GM23338 (cell line): ENCODE data around the gene FAF1. TPM values are rescaled to one million over a fixed set of nuclear protein-coding genes. Genes with fewer than 3 reads are reported as not detected.

Experiments used
- ATAC-seq: fragments of 200-7000 bp; cut with Tn5 transposase; 3 replicates; pipeline ENCODE4 v1.9.1; 2020
- DNase-seq: peaks from one replicate; pipeline ENCODE4 v3.0.0-alpha.2; 2015; ENCODE audit warnings: low spot score
- H2AFZ ChIP-seq: fragments of 200-600 bp; sonication (generic); 2 replicates; pipeline ENCODE4 v1.8.0; 2016; ENCODE audit warnings: antibody characterized with exemption, mild to moderate bottlenecking, moderate library complexity
- H3F3A ChIP-seq: fragments of 200-600 bp; sonication (generic); replicated peaks from 2 replicates; pipeline ENCODE4 v1.8.0; 2017; ENCODE audit warnings: antibody characterized with exemption, mixed run types, low read depth
- H3K27ac ChIP-seq: fragments of 200-600 bp; sonication (generic); 2 replicates; pipeline ENCODE4 v1.6.1; 2016; ENCODE audit warnings: low read depth
- H3K27me3 ChIP-seq: fragments of 200-600 bp; sonication (generic); 2 replicates; pipeline ENCODE4 v1.8.0; 2016; ENCODE audit warnings: mild to moderate bottlenecking, mixed run types, moderate library complexity; ENCODE audit not compliant: insufficient read depth
- H3K36me3 ChIP-seq: fragments of 200-600 bp; sonication (generic); 2 replicates; pipeline ENCODE4 v1.8.0; 2016; ENCODE audit warnings: mild to moderate bottlenecking; ENCODE audit not compliant: insufficient read depth
- H3K4me1 ChIP-seq: fragments of 200-600 bp; sonication (generic); 2 replicates; pipeline ENCODE4 v1.8.0; 2016; ENCODE audit warnings: mild to moderate bottlenecking, moderate library complexity; ENCODE audit not compliant: insufficient read depth
- H3K4me2 ChIP-seq: fragments of 200-600 bp; sonication (generic); 2 replicates; pipeline ENCODE4 v1.7.1; 2017; ENCODE audit warnings: mixed run types
- H3K4me3 ChIP-seq: fragments of 200-600 bp; sonication (generic); 2 replicates; pipeline ENCODE4 v1.6.1; 2016; ENCODE audit warnings: mixed run types
- H3K79me2 ChIP-seq: fragments of 200-600 bp; sonication (generic); replicated peaks from 2 replicates; pipeline ENCODE4 v1.8.0; 2017; ENCODE audit warnings: mild to moderate bottlenecking; ENCODE audit not compliant: insufficient read depth
- H3K9me2 ChIP-seq: fragments of 200-600 bp; sonication (generic); 2 replicates; pipeline ENCODE4 v1.8.0; 2017; ENCODE audit not compliant: insufficient read depth
- H4K20me1 ChIP-seq: fragments of 200-600 bp; sonication (generic); replicated peaks from 2 replicates; pipeline ENCODE4 v1.8.0; 2017; ENCODE audit warnings: mild to moderate bottlenecking; ENCODE audit not compliant: insufficient read depth
- H3K27ac Mint-ChIP-seq: 2 replicates; pipeline ENCODE4 v1.8.0; 2020; ENCODE audit warnings: inconsistent platforms, mild to moderate bottlenecking, moderate library complexity, mixed read lengths
- H3K27me3 Mint-ChIP-seq: 3 replicates; pipeline ENCODE4 v1.8.0; 2022; ENCODE audit warnings: low read depth, mild to moderate bottlenecking, moderate library complexity, mixed read lengths, inconsistent platforms; ENCODE audit not compliant: insufficient read depth, poor library complexity
- H3K36me3 Mint-ChIP-seq: 3 replicates; pipeline ENCODE4 v1.8.0; 2021; ENCODE audit warnings: low read depth, mild to moderate bottlenecking, inconsistent platforms, moderate library complexity, mixed read lengths
- H3K4me1 Mint-ChIP-seq: 3 replicates; pipeline ENCODE4 v1.8.0; 2020; ENCODE audit warnings: mild to moderate bottlenecking, inconsistent platforms, mixed read lengths
- H3K4me3 Mint-ChIP-seq: 3 replicates; pipeline ENCODE4 v1.8.0; 2021; ENCODE audit warnings: moderate library complexity, mild to moderate bottlenecking, inconsistent platforms, mixed read lengths
- H3K9me3 Mint-ChIP-seq: 3 replicates; pipeline ENCODE4 v1.8.0; 2020; ENCODE audit warnings: moderate library complexity, mild to moderate bottlenecking, inconsistent platforms, mixed read lengths
- CREB1 ChIP-seq: fragments of 250-450 bp; sonication (Bioruptor Pico); IDR thresholded peaks from 2 replicates; pipeline ENCODE4 v1.5.0; 2020; ENCODE audit warnings: low read depth, mild to moderate bottlenecking, moderate library complexity
- ETS1 ChIP-seq: IDR thresholded peaks from 2 replicates; pipeline ENCODE4 v1.6.1; 2016; ENCODE audit warnings: antibody characterized with exemption
- EZH2 ChIP-seq: fragments of 200-600 bp; sonication (generic); IDR thresholded peaks from one replicate; pipeline ENCODE4 v1.8.0; 2017; ENCODE audit warnings: antibody characterized with exemption, mild to moderate bottlenecking, low read depth; ENCODE audit not compliant: unreplicated experiment
- EZH2phosphoT487 ChIP-seq: fragments of 200-600 bp; sonication (generic); IDR thresholded peaks from one replicate; pipeline ENCODE4 v1.8.1; 2018; ENCODE audit warnings: antibody characterized with exemption; ENCODE audit not compliant: unreplicated experiment
- JUNB ChIP-seq: IDR thresholded peaks from one replicate; pipeline ENCODE4 v1.6.1; 2016; ENCODE audit warnings: antibody characterized with exemption; ENCODE audit not compliant: unreplicated experiment
- POLR2AphosphoS5 ChIP-seq: IDR thresholded peaks from 2 replicates; pipeline ENCODE4 v1.6.1; 2016; ENCODE audit warnings: antibody characterized with exemption, low read depth
- STAT1 ChIP-seq: IDR thresholded peaks from one replicate; pipeline ENCODE4 v1.6.1; 2016; ENCODE audit warnings: antibody characterized with exemption; ENCODE audit not compliant: unreplicated experiment
- ZNF114 ChIP-seq: fragments of 250-450 bp; sonication (Bioruptor Pico); IDR thresholded peaks from 2 replicates; pipeline ENCODE4 v1.5.0; 2020; ENCODE audit warnings: mild to moderate bottlenecking, moderate library complexity
- ZNF331 ChIP-seq: fragments of 250-450 bp; sonication (Bioruptor Pico); IDR thresholded peaks from 2 replicates; pipeline ENCODE4 v1.5.0; 2020; ENCODE audit warnings: low read depth, mild to moderate bottlenecking, moderate library complexity
- polyA plus RNA-seq: library from polyadenylated mRNA; unstranded; fragments of >200 nt; fragmentation: Nextera tagmentation; extraction: Ambion mirVana; gene quantifications from 2 replicates; pipeline ENCODE4 v1.2.1, GENCODE V29; 2016
- total RNA-seq: library from RNA; depleted of rRNA; stranded (reverse); fragments of >200 nt; shearing (Covaris generic); gene quantifications from 2 replicates; pipeline ENCODE4 v1.2.3, GENCODE V29; 2014
- TF ChIP-seq, protein P1 (sequence below): fragments of 250-450 bp; sonication (Bioruptor Pico); IDR thresholded peaks from 2 replicates; pipeline ENCODE4 v1.5.0; 2020; ENCODE audit warnings: mild to moderate bottlenecking, moderate library complexity
- TF ChIP-seq, protein P2 (sequence below), 2 experiments: fragments of 200-600 bp in 1 of 2; sonication (generic) in 1 of 2; conservative IDR thresholded peaks; 2 replicates each; pipeline versions ENCODE4 v1.5.1 to v1.6.1; 2016 to 2017; ENCODE audit warnings: antibody characterized with exemption in 2 of 2, low read depth in 2 of 2, mild to moderate bottlenecking in 2 of 2, moderate library complexity in 1 of 2

Gene FAF1
- total and polyA plus RNA-seq, 2 experiments from 2014 or later, result 24.1 to 53.2 TPM

DNA sequence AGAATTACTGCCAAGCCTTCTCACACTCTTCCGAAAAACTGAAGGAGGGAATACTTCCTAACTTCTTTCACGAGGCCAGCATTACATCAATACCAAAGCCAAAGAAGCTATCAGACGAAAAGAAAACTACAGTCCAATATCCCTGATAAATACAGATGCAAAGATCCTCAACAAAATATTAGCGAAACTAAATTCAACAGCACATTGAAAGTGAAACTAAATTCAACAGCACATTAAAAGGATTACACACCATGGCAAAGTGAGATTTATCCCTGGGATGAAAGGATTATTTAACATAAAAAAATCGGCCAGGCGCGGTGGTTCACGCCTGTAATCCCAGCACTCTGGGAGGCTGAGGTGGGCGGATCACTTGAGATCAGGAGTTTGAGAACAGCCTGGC, 176.8 kb downstream of the FAF1 start:
- H3K27me3 ChIP-seq, result no peaks in the 10 kb centered on the region
- Mint-ChIP-seq H3K27ac (no peak overlapping the region), H3K27me3 (peaks cover 2% of the 10 kb centered on the region), H3K4me1 (no peaks in the 10 kb centered on the region), H3K9me3 (no peaks in the 10 kb centered on the region), H3K36me3 (no peaks in the 10 kb centered on the region), H3K4me3 (no peak overlapping the region)
- peaks cover 15% of the 10 kb centered on the region; the same call in 1 of the 2 replicates for H3K79me2 ChIP-seq
- ATAC-seq (no peak), DNase-seq (no peak)
- H3K4me3 ChIP-seq, result no peak overlapping the region
- H3F3A ChIP-seq, result no peaks in the 10 kb centered on the region
- TF ChIP-seq ZNF114 (CRISPR knock-in tag), result no peak
- no peaks in the 10 kb centered on the region for H3K36me3 ChIP-seq
- no peaks in the 10 kb centered on the region for H3K4me1 ChIP-seq
- H3K4me2 ChIP-seq, result no peak overlapping the region
- H3K9me2 ChIP-seq, result no peaks in the 10 kb centered on the region
- no peaks in the 10 kb centered on the region for H4K20me1 ChIP-seq
- H3K27ac ChIP-seq, result no peak overlapping the region
- no peak overlapping the region for H2AFZ ChIP-seq

GRCh38 chr1:50780797-50781196, 179.3 kb downstream of the FAF1 start:
- no peaks in the 10 kb centered on the region for H4K20me1 ChIP-seq
- H3K27ac ChIP-seq, result no peak overlapping the region
- H3K36me3 ChIP-seq, result no peaks in the 10 kb centered on the region
- no peaks in the 10 kb centered on the region for H3K4me1 Mint-ChIP-seq
- no peaks in the 10 kb centered on the region for H3K9me3 Mint-ChIP-seq
- H3K27me3 Mint-ChIP-seq, result peaks cover 2% of the 10 kb centered on the region
- H3K4me2 ChIP-seq, result no peak overlapping the region
- H2AFZ ChIP-seq, result no peak overlapping the region
- no peaks in the 10 kb centered on the region for H3K4me1 ChIP-seq
- no peak overlapping the region for H3K4me3 ChIP-seq
- H3F3A ChIP-seq, result no peaks in the 10 kb centered on the region
- peaks cover 15% of the 10 kb centered on the region; the same call in 1 of the 2 replicates for H3K79me2 ChIP-seq
- no peaks in the 10 kb centered on the region for H3K27me3 ChIP-seq
- no peak for ATAC-seq
- DNase-seq, result no peak
- no peak overlapping the region for H3K27ac Mint-ChIP-seq
- no peaks in the 10 kb centered on the region for H3K36me3 Mint-ChIP-seq
- no peaks in the 10 kb centered on the region for H3K9me2 ChIP-seq
- no peak overlapping the region for H3K4me3 Mint-ChIP-seq
- TF ChIP-seq STAT1 (no peak), EZH2 (no peak), CREB1 (CRISPR knock-in tag) (no peak), JUNB (no peak), ZNF114 (CRISPR knock-in tag) (no peak), EZH2phosphoT487 (no peak), ETS1 (no peak), POLR2AphosphoS5 (no peak), ZNF331 (CRISPR knock-in tag) (no peak)
- TF ChIP-seq, protein P1, sequence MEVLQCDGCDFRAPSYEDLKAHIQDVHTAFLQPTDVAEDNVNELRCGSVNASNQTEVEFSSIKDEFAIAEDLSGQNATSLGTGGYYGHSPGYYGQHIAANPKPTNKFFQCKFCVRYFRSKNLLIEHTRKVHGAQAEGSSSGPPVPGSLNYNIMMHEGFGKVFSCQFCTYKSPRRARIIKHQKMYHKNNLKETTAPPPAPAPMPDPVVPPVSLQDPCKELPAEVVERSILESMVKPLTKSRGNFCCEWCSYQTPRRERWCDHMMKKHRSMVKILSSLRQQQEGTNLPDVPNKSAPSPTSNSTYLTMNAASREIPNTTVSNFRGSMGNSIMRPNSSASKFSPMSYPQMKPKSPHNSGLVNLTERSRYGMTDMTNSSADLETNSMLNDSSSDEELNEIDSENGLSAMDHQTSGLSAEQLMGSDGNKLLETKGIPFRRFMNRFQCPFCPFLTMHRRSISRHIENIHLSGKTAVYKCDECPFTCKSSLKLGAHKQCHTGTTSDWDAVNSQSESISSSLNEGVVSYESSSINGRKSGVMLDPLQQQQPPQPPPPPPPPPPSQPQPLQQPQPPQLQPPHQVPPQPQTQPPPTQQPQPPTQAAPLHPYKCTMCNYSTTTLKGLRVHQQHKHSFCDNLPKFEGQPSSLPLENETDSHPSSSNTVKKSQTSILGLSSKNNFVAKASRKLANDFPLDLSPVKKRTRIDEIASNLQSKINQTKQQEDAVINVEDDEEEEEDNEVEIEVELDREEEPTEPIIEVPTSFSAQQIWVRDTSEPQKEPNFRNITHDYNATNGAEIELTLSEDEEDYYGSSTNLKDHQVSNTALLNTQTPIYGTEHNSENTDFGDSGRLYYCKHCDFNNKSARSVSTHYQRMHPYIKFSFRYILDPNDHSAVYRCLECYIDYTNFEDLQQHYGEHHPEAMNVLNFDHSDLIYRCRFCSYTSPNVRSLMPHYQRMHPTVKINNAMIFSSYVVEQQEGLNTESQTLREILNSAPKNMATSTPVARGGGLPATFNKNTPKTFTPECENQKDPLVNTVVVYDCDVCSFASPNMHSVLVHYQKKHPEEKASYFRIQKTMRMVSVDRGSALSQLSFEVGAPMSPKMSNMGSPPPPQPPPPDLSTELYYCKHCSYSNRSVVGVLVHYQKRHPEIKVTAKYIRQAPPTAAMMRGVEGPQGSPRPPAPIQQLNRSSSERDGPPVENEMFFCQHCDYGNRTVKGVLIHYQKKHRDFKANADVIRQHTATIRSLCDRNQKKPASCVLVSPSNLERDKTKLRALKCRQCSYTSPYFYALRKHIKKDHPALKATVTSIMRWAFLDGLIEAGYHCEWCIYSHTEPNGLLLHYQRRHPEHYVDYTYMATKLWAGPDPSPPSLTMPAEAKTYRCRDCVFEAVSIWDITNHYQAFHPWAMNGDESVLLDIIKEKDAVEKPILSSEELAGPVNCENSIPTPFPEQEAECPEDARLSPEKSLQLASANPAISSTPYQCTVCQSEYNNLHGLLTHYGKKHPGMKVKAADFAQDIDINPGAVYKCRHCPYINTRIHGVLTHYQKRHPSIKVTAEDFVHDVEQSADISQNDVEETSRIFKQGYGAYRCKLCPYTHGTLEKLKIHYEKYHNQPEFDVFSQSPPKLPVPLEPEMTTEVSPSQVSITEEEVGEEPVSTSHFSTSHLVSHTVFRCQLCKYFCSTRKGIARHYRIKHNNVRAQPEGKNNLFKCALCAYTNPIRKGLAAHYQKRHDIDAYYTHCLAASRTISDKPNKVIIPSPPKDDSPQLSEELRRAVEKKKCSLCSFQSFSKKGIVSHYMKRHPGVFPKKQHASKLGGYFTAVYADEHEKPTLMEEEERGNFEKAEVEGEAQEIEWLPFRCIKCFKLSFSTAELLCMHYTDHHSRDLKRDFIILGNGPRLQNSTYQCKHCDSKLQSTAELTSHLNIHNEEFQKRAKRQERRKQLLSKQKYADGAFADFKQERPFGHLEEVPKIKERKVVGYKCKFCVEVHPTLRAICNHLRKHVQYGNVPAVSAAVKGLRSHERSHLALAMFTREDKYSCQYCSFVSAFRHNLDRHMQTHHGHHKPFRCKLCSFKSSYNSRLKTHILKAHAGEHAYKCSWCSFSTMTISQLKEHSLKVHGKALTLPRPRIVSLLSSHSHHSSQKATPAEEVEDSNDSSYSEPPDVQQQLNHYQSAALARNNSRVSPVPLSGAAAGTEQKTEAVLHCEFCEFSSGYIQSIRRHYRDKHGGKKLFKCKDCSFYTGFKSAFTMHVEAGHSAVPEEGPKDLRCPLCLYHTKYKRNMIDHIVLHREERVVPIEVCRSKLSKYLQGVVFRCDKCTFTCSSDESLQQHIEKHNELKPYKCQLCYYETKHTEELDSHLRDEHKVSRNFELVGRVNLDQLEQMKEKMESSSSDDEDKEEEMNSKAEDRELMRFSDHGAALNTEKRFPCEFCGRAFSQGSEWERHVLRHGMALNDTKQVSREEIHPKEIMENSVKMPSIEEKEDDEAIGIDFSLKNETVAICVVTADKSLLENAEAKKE (CRISPR knock-in tag), result no peak
- TF ChIP-seq, protein P2, sequence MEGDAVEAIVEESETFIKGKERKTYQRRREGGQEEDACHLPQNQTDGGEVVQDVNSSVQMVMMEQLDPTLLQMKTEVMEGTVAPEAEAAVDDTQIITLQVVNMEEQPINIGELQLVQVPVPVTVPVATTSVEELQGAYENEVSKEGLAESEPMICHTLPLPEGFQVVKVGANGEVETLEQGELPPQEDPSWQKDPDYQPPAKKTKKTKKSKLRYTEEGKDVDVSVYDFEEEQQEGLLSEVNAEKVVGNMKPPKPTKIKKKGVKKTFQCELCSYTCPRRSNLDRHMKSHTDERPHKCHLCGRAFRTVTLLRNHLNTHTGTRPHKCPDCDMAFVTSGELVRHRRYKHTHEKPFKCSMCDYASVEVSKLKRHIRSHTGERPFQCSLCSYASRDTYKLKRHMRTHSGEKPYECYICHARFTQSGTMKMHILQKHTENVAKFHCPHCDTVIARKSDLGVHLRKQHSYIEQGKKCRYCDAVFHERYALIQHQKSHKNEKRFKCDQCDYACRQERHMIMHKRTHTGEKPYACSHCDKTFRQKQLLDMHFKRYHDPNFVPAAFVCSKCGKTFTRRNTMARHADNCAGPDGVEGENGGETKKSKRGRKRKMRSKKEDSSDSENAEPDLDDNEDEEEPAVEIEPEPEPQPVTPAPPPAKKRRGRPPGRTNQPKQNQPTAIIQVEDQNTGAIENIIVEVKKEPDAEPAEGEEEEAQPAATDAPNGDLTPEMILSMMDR (conservative IDR thresholded peaks at IDR 0.05; ENCODE audit: low read depth in 2 of 2), result no peak
